Left lung (tissue), 10 donors: Measurements from ENCODE around the gene FBXL17. TPM values are rescaled to one million over a fixed set of nuclear protein-coding genes. Genes with fewer than 3 reads are reported as not detected.
A peak's percentile ranks its signal among the peaks of the same experiment; 100 is the strongest.
"Not testable (repeated sequence)": the region's sequence is repeated elsewhere in the genome, so short reads cannot be mapped to it uniquely, and the experiment has no call there.

Source experiments
- ATAC-seq: fragments of 200-7000 bp; cut with Tn5 transposase; one replicate; pipeline ENCODE4 v1.9.1; 2020; ENCODE audit warnings: moderate library complexity
- DNase-seq, 4 donors: peaks; one replicate each; pipeline ENCODE4 v3.0.0-alpha.2; 2013 to 2020
- H3K27ac ChIP-seq, 2 donors: fragments of 200-600 bp; sonication (generic) in 1 of 2; one replicate each; pipeline versions ENCODE4 v1.5.0 to v1.8.0; 2020 to 2021
- H3K27me3 ChIP-seq, 2 donors: fragments of 200-600 bp; sonication (generic) in 1 of 2; one replicate each; pipeline versions ENCODE4 v1.5.0 to v1.8.0; 2020 to 2021
- H3K36me3 ChIP-seq, 2 donors: fragments of 200-600 bp; sonication (generic) in 1 of 2; one replicate each; pipeline versions ENCODE4 v1.5.0 to v1.8.0; 2020 to 2021
- H3K4me1 ChIP-seq, 2 donors: fragments of 200-600 bp; one replicate each; pipeline ENCODE4 v1.8.0; 2021
- H3K4me3 ChIP-seq, 2 donors: fragments of 200-600 bp; sonication (generic) in 1 of 2; one replicate each; pipeline versions ENCODE4 v1.5.0 to v1.8.0; 2020 to 2021; ENCODE audit warnings: mild to moderate bottlenecking in 1 of 2
- H3K9me3 ChIP-seq, 2 donors: fragments of 200-600 bp; sonication (generic) in 1 of 2; one replicate each; pipeline versions ENCODE4 v1.5.0 to v1.8.0; 2020 to 2021
- intact Hi-C, 2 donors: fragments of 100-400 bp; cut with DNase I; formaldehyde crosslinking; loops; one replicate each; pipeline versions ENCODE4 v1.11.2 to v1.14.2; 2022
- polyA plus RNA-seq, 6 donors: library from polyadenylated mRNA; unstranded; fragments of 120-200 nt; gene quantifications; one replicate each; pipeline ENCODE4 v1.2.1, GENCODE V29; 2013; ENCODE audit not compliant: insufficient read length in 6 of 6
- total RNA-seq, 2 donors: library from RNA; stranded (reverse); fragmentation: NEBNext Ultra II Directional; extraction: Animal tissue kit (Norgen Biotek cat#: 25700); gene quantifications; one replicate each; pipeline ENCODE4 v1.2.1, GENCODE V29; 2021
- TF ChIP-seq, protein P1 (sequence below), 2 donors: fragments of 200-600 bp; sonication (generic) in 1 of 2; IDR thresholded peaks; one replicate each; pipeline versions ENCODE4 v1.5.0 to v1.8.0; 2021; ENCODE audit warnings: antibody characterized with exemption in 2 of 2
- donor health status: DM: no; HTN: yes; CAD: no.
- donor health status: DM: no; HTN: no; CAD: no.

Gene FBXL17
- total and polyA plus RNA-seq, 8 donors: 11.8 to 23.8 (median 19.8) TPM

DNA sequence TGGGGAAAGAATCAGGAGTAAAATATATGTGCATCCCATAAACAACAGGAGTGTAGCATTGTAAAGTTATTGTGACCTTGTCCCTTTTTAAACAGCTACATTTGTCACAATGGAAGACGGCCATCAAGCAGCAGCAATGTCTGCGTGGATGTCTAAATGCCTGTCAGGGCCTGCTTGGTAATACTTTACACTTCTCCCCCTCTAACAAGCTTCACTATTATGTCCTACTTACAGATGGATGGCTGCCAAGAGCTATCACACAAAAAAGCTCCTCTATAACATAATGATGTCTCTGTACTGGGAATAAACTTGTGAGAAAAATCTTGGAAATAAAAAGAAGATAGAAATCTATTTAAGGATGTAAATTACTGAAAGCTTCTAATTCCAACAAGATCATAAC is 213.0 kb downstream of the FBXL17 start:
- peak in 2 of 4 donors; percentile 12 to 26 for DNase-seq
- H3K4me3 ChIP-seq: no peak overlapping the region
- H3K27ac ChIP-seq: no peak overlapping the region
- no peaks in the 10 kb centered on the region for H3K36me3 ChIP-seq
- H3K27me3 ChIP-seq: no peaks in the 10 kb centered on the region
- TF ChIP-seq, protein P1, sequence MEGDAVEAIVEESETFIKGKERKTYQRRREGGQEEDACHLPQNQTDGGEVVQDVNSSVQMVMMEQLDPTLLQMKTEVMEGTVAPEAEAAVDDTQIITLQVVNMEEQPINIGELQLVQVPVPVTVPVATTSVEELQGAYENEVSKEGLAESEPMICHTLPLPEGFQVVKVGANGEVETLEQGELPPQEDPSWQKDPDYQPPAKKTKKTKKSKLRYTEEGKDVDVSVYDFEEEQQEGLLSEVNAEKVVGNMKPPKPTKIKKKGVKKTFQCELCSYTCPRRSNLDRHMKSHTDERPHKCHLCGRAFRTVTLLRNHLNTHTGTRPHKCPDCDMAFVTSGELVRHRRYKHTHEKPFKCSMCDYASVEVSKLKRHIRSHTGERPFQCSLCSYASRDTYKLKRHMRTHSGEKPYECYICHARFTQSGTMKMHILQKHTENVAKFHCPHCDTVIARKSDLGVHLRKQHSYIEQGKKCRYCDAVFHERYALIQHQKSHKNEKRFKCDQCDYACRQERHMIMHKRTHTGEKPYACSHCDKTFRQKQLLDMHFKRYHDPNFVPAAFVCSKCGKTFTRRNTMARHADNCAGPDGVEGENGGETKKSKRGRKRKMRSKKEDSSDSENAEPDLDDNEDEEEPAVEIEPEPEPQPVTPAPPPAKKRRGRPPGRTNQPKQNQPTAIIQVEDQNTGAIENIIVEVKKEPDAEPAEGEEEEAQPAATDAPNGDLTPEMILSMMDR (IDR thresholded peaks at IDR 0.05): no peak
- H3K4me1 ChIP-seq: no peaks in the 10 kb centered on the region
- H3K9me3 ChIP-seq: no peaks in the 10 kb centered on the region
- no peak for ATAC-seq
- intact Hi-C loops: no loop called here

DNA sequence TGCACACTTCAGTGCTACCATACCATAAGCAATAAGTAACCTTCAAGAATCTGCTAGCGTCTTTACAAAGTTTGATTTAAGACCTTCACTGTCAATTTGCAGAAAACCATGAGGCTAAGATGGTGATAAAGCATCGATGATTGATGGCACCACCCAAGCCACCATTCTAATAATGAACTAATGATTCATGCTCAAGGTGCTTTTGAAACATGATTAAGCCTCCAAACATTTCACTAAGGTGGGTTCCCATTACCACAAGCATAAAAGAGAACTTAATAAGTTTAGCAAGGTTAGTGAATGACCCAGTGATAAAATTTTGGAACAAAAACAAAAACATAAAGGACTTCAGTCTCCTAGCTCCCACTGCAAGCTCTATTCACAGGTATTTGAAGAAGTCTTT is 214.7 kb downstream of the FBXL17 start:
- Histone ChIP-seq H3K27me3 (no peaks in the 10 kb centered on the region), H3K9me3 (no peaks in the 10 kb centered on the region), H3K4me1 (no peaks in the 10 kb centered on the region), H3K27ac (no peak overlapping the region), H3K4me3 (no peak overlapping the region), H3K36me3 (no peaks in the 10 kb centered on the region)
- intact Hi-C loops: no loop called here
- TF ChIP-seq, protein P1 (IDR thresholded peaks at IDR 0.05): no peak
- ATAC-seq: no peak
- DNase-seq: no peak

DNA sequence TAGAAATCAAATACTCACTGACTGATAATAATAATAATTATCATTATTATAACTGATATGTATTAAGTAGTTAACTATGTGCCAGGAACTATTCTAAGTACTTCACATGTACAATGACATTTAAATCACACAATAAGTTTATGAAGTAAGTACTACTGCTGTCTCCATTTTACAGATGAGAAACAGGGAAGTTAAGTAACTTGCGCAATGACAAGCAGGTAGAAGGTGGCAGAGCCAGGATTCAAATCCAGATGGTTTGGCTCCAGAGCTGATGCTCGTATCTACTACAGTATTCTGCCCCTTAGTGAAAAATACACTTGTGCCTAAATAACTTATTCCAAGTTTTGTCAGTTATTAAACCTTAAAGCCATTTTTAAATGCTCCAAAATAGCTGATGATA is 217.3 kb downstream of the FBXL17 start:
- Histone ChIP-seq H3K4me3 (no peak overlapping the region), H3K36me3 (no peaks in the 10 kb centered on the region), H3K4me1 (no peaks in the 10 kb centered on the region), H3K27ac (peak overlapping the region in 1 of 2 donors; percentile 24), H3K9me3 (no peaks in the 10 kb centered on the region), H3K27me3 (no peaks in the 10 kb centered on the region)
- ATAC-seq (no peak), DNase-seq (no peak)
- intact Hi-C loops: no loop called here
- TF ChIP-seq, protein P1 (IDR thresholded peaks at IDR 0.05): no peak

DNA sequence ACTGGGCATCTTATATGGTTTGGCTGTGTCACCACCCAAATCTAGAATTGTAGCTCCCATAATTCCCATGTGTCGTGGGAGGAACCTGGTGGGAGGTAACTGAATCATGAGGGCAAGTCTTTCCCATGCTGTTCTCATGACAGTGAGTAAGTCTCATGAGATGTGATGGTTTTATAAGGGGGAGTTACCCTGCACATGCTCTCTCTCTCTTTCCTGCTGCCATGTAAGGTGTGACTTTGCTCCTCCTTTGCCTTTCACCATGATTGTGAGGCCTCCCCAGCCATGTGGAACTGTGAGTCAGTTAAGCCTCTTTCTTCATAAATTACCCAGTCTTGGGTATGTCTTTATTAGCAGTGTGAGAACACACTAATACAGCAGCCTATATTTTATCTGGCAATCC is 229.0 kb downstream of the FBXL17 start:
- intact Hi-C loops, H3K4me1 ChIP-seq, H3K4me3 ChIP-seq, H3K27me3 ChIP-seq, H3K9me3 ChIP-seq, H3K36me3 ChIP-seq, DNase-seq, ATAC-seq, H3K27ac ChIP-seq: not testable (repeated sequence)

DNA sequence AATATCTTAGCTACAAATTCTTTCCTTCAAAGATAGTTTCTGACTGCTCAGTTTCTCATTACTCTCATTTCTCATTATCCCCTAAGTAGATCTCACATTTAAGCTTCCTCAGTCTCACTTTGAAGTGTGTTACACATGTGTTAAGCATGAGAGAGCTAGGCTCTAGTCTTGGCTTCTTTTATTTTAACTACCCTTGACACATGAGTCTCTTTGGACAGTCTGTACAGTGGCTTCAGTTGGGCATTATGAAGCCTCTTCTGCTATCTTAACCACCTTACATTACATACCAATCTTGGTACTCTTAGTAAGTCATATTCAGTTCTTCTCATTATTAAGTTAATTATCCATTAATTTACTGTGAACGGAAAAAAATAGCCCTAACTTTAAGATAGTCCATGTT is 232.5 kb downstream of the FBXL17 start:
- no peak for DNase-seq
- Histone ChIP-seq H3K27me3 (no peaks in the 10 kb centered on the region), H3K27ac (no peak overlapping the region), H3K36me3 (no peaks in the 10 kb centered on the region), H3K9me3 (no peaks in the 10 kb centered on the region), H3K4me1 (peaks cover 0 to 7% of the 10 kb centered on the region in 2 donors), H3K4me3 (no peak overlapping the region)
- TF ChIP-seq, protein P1 (IDR thresholded peaks at IDR 0.05): no peak
- intact Hi-C loops: no loop called here
- no peak for ATAC-seq

DNA sequence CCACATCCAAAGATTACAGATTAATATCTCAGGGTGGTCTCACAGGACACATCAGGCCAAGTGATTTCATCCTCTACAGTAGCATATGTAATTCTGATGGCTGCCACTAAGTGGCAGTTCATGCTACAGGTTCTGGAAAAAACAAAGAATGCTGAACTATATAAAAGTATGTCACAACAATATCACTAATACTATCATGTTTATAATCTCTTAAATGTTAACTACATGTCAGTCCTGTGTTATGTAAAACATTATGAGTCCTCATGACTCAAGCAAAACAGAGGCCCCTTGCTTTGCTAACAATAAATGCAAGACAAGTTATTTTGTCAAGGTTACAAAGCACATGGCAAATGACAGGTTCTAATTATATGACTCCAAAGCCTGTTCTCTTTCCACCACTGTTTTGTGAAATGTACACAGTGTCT is 233.2 kb downstream of the FBXL17 start:
- DNase-seq: peak in 1 of 4 donors; percentile 15
- intact Hi-C loops: no loop called here
- no peaks in the 10 kb centered on the region for H3K27me3 ChIP-seq
- peak; percentile 68 for ATAC-seq
- H3K4me1 ChIP-seq: peaks cover 0 to 7% of the 10 kb centered on the region in 2 donors
- no peaks in the 10 kb centered on the region for H3K36me3 ChIP-seq
- TF ChIP-seq, protein P1 (IDR thresholded peaks at IDR 0.05): peak; percentile 34 to 39
- no peak overlapping the region for H3K27ac ChIP-seq
- H3K9me3 ChIP-seq: no peaks in the 10 kb centered on the region
- no peak overlapping the region for H3K4me3 ChIP-seq
